Eye (tissue), 1 donor: Measurements from ENCODE around the gene ZFP36.

Source experiments
- DNase-seq: peaks from one replicate; pipeline ENCODE4 v3.0.0-alpha.2; 2015

Gene ZFP36

GRCh38 chr19:39385629-39386411, 20.8 kb upstream of the ZFP36 start:
- no peak for DNase-seq

GRCh38 chr19:39386557-39386956, 20.1 kb upstream of the ZFP36 start:
- DNase-seq = no peak

- no peak for DNase-seq
Observed at GRCh38 chr19:39388657-39389056, 18.0 kb upstream of the ZFP36 start.

GRCh38 chr19:39389631-39390414, 16.8 kb upstream of the ZFP36 start:
- DNase-seq = no peak

- DNase-seq = no peak
Observed at GRCh38 chr19:39390451-39390750, 16.2 kb upstream of the ZFP36 start.

GRCh38 chr19:39390751-39391437, 15.8 kb upstream of the ZFP36 start, which contains the start of the genes MED29 and PAF1:
TSS of gene MED29 (plus strand) at chr19:39391378. CDS start at chr19:39391423, 45 bp downstream.
TSS of gene PAF1 (minus strand) at chr19:39391106. CDS start at chr19:39390864, 242 bp downstream.
- DNase-seq = peak; percentile 100

GRCh38 chr19:39397360-39398296, 9.0 kb upstream of the ZFP36 start:
- DNase-seq = peak; percentile 89

GRCh38 chr19:39398297-39398864, 8.3 kb upstream of the ZFP36 start:
- no peak for DNase-seq

- no peak for DNase-seq
Observed at GRCh38 chr19:39399668-39400050, 7.0 kb upstream of the ZFP36 start.

GRCh38 chr19:39400061-39400460, 6.6 kb upstream of the ZFP36 start:
- no peak for DNase-seq

- no peak for DNase-seq
Observed at GRCh38 chr19:39401070-39401548, 5.5 kb upstream of the ZFP36 start.

GRCh38 chr19:39401549-39402345, 4.9 kb upstream of the ZFP36 start:
- no peak for DNase-seq

- DNase-seq = peak; percentile 92
Observed at GRCh38 chr19:39402346-39403300, 4.0 kb upstream of the ZFP36 start.

- DNase-seq = peak; percentile 93
Observed at GRCh38 chr19:39403331-39404312, 3.0 kb upstream of the ZFP36 start.

GRCh38 chr19:39405261-39405957, 1.2 kb upstream of the ZFP36 start:
- no peak for DNase-seq

- DNase-seq = no peak
Observed at GRCh38 chr19:39405958-39406655, 540 bp upstream of the ZFP36 start.

GRCh38 chr19:39407410-39407659, 688 bp downstream of the ZFP36 start:
- no peak for DNase-seq
